ENCODE measurements around the gene CHST8. TPM values are rescaled to one million over a fixed set of nuclear protein-coding genes. Genes with fewer than 3 reads are reported as not detected.

The CHST8 gene
- polyA plus RNA-seq, 1 of the 3 experiments (the other 2 are of a cell fraction) = 0.05 TPM

GRCh38 chr19:33809960-33810359 lies 188.2 kb downstream of the CHST8 start:
- DNase-seq = no peak
- Histone ChIP-seq H3K9ac (no peak overlapping the region), H3K27me3 (ENCODE audit: insufficient read depth) (no peaks in the 10 kb centered on the region), H3K9me3 (no peaks in the 10 kb centered on the region), H3K9me2 (no peaks in the 10 kb centered on the region), H3K4me1 (ENCODE audit: control insufficient read depth in 1 of 2, insufficient read depth in 2 of 2, low read depth in 1 of 2, low read length in 1 of 2) (peaks cover 0 to 35% of the 10 kb centered on the region in 2 experiments; a peak in 2 of 4 replicates), H3K4me2 (no peak overlapping the region), H3K36me3 (replicated peaks in 1 of 2; ENCODE audit: control insufficient read depth in 1 of 2, insufficient read depth in 2 of 2, low read length in 1 of 2) (no peaks in the 10 kb centered on the region), H4K20me1 (ENCODE audit: insufficient read depth) (no peaks in the 10 kb centered on the region), H2AFZ (ENCODE audit: low read depth) (no peak overlapping the region), H3K27ac (ENCODE audit: low read depth in 2 of 2, low read length in 1 of 2) (no peak overlapping the region), H3K79me2 (ENCODE audit: insufficient read depth) (no peaks in the 10 kb centered on the region), H3F3A (replicated peaks; ENCODE audit: insufficient read depth) (peaks cover 3% of the 10 kb centered on the region), H3K4me3 (ENCODE audit: low read depth in 2 of 2, low read length in 1 of 2) (no peak overlapping the region)
- no CpG with 5 or more reads among the region's 6 CpGs for WGBS (ENCODE audit: low lambda C conversion rate)
- CTCF ChIA-PET = interaction anchor here (0.6 to 2.1 kb wide), 4 partner anchors 12 to 286 kb away, joined by 3 to 7 read pairs (median 4); no protein-coding TSS in a partner anchor
- TF ChIP-seq JUND (IDR thresholded peaks at IDR 0.05) (no peak), CHD2 (IDR thresholded peaks at IDR 0.05; ENCODE audit: low read length, partially characterized antibody) (no peak)
- POLR2A ChIA-PET = no interaction called here

GRCh38 chr19:33810821-33811220 lies 189.1 kb downstream of the CHST8 start:
- H3F3A ChIP-seq (replicated peaks; ENCODE audit: insufficient read depth) = peaks cover 5% of the 10 kb centered on the region
- H4K20me1 ChIP-seq (ENCODE audit: insufficient read depth) = no peaks in the 10 kb centered on the region
- CTCF ChIA-PET = interaction anchor here (0.7 to 2.1 kb wide), 6 partner anchors 10 to 285 kb away, joined by 3 to 7 read pairs (median 4); no protein-coding TSS in a partner anchor
- no peaks in the 10 kb centered on the region for H3K79me2 ChIP-seq (ENCODE audit: insufficient read depth)
- TF ChIP-seq FOXJ3 (CRISPR knock-in tag; IDR thresholded peaks at IDR 0.05) (no peak), CHD2 (IDR thresholded peaks at IDR 0.05; ENCODE audit: low read length, partially characterized antibody) (no peak), TAF1 (IDR thresholded peaks at IDR 0.05; ENCODE audit: borderline replicate concordance, low read depth, low read length) (no peak), NRF1 (IDR thresholded peaks at IDR 0.05; ENCODE audit: low read depth, low read length) (no peak), GATA2 (CRISPR knock-in tag; IDR thresholded peaks at IDR 0.05) (no peak), RAD21 (IDR thresholded peaks at IDR 0.05; ENCODE audit: low read length) (no peak), USF1 (IDR thresholded peaks at IDR 0.05; ENCODE audit: borderline replicate concordance, low read depth) (no peak), EZH2phosphoT487 (IDR thresholded peaks at IDR 0.05; ENCODE audit: borderline replicate concordance, low read depth) (no peak), REST (IDR thresholded peaks at IDR 0.05; ENCODE audit: low read depth, low read length) (no peak), RXRA (IDR thresholded peaks at IDR 0.05; ENCODE audit: borderline replicate concordance, low read depth) (no peak), CTCF (IDR thresholded peaks at IDR 0.05) (no peak), TCF12 (IDR thresholded peaks at IDR 0.05) (no peak), SMC3 (IDR thresholded peaks at IDR 0.05; ENCODE audit: low read depth, low read length) (no peak)
- TF ChIP-seq, protein P1, sequence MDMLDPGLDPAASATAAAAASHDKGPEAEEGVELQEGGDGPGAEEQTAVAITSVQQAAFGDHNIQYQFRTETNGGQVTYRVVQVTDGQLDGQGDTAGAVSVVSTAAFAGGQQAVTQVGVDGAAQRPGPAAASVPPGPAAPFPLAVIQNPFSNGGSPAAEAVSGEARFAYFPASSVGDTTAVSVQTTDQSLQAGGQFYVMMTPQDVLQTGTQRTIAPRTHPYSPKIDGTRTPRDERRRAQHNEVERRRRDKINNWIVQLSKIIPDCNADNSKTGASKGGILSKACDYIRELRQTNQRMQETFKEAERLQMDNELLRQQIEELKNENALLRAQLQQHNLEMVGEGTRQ (IDR thresholded peaks at IDR 0.05; ENCODE audit: borderline replicate concordance, low read depth, low read length) = no peak
- TF ChIP-seq, protein P2, sequence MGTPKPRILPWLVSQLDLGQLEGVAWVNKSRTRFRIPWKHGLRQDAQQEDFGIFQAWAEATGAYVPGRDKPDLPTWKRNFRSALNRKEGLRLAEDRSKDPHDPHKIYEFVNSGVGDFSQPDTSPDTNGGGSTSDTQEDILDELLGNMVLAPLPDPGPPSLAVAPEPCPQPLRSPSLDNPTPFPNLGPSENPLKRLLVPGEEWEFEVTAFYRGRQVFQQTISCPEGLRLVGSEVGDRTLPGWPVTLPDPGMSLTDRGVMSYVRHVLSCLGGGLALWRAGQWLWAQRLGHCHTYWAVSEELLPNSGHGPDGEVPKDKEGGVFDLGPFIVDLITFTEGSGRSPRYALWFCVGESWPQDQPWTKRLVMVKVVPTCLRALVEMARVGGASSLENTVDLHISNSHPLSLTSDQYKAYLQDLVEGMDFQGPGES (IDR thresholded peaks at IDR 0.05; ENCODE audit: low read depth, low read length) = no peak
- H3K4me1 ChIP-seq (ENCODE audit: control insufficient read depth in 1 of 2, insufficient read depth in 2 of 2, low read depth in 1 of 2, low read length in 1 of 2) = peaks cover 0 to 42% of the 10 kb centered on the region in 2 experiments; a peak in 2 of 4 replicates
- H3K36me3 ChIP-seq (replicated peaks in 1 of 2; ENCODE audit: control insufficient read depth in 1 of 2, insufficient read depth in 2 of 2, low read length in 1 of 2) = no peaks in the 10 kb centered on the region
- no peaks in the 10 kb centered on the region for H3K27me3 ChIP-seq (ENCODE audit: insufficient read depth)
- H3K9me3 ChIP-seq = no peaks in the 10 kb centered on the region
- H3K27ac ChIP-seq (ENCODE audit: low read depth in 2 of 2, low read length in 1 of 2) = no peak overlapping the region
- no peak overlapping the region for H2AFZ ChIP-seq (ENCODE audit: low read depth)
- WGBS (ENCODE audit: low lambda C conversion rate) = 89% methylated on average over 9 of the region's 11 CpGs
- no peak overlapping the region for H3K4me2 ChIP-seq
- no peak for DNase-seq
- no peaks in the 10 kb centered on the region for H3K9me2 ChIP-seq
- H3K9ac ChIP-seq = no peak overlapping the region
- no peak overlapping the region for H3K4me3 ChIP-seq (ENCODE audit: low read depth in 2 of 2, low read length in 1 of 2)
- POLR2A ChIA-PET = no interaction called here

Data from SK-N-SH (cell line).